GM18520 (cell line): Measurements from ENCODE around the gene TOM1.
"Not testable (repeated sequence)": the region's sequence is repeated elsewhere in the genome, so short reads cannot be mapped to it uniquely, and the experiment has no call there.

Experiments used
- ATAC-seq: cut with Tn5 transposase; IDR thresholded peaks from one replicate; pipeline ENCODE4 v1.9.1; 2021; ENCODE audit not compliant: unreplicated experiment

Gene TOM1

DNA sequence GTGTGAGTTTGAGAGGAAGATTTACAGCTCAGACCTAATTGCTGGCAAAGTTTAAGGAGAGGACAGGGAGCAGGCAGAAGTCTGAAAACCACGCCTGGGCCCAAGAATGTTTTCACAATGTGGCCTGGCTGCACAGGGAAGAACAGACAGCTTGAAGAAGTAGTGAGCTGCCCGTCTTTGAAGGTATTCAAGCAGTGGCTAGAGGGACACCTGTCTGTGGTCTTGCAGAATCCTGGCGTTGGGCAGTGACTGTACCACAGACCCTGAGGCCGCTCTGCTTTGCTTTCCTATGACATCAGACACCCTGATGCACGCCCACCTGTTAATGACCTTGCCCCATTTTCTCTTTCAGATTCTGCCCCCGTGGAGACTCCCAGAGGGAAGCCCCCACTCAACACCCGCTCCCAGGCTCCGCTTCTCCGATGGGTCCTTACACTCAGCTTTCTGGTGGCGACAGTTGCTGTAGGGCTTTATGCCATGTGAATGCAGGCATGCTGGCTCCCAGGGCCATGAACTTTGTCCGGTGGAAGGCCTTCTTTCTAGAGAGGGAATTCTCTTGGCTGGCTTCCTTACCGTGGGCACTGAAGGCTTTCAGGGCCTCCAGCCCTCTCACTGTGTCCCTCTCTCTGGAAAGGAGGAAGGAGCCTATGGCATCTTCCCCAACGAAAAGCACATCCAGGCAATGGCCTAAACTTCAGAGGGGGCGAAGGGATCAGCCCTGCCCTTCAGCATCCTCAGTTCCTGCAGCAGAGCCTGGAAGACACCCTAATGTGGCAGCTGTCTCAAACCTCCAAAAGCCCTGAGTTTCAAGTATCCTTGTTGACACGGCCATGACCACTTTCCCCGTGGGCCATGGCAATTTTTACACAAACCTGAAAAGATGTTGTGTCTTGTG, 93.7 kb downstream of the TOM1 start:
- ATAC-seq: no peak

DNA sequence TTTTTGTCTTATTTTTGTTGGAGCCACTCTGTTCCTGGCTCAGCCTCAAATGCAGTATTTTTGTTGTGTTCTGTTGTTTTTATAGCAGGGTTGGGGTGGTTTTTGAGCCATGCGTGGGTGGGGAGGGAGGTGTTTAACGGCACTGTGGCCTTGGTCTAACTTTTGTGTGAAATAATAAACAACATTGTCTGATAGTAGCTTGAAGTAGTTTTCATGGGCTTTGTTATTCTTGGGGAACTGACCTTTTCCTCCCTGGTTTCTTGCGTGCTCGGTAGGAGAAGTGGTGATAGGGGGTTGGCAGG, 94.3 kb downstream of the TOM1 start:
- ATAC-seq: no peak

DNA sequence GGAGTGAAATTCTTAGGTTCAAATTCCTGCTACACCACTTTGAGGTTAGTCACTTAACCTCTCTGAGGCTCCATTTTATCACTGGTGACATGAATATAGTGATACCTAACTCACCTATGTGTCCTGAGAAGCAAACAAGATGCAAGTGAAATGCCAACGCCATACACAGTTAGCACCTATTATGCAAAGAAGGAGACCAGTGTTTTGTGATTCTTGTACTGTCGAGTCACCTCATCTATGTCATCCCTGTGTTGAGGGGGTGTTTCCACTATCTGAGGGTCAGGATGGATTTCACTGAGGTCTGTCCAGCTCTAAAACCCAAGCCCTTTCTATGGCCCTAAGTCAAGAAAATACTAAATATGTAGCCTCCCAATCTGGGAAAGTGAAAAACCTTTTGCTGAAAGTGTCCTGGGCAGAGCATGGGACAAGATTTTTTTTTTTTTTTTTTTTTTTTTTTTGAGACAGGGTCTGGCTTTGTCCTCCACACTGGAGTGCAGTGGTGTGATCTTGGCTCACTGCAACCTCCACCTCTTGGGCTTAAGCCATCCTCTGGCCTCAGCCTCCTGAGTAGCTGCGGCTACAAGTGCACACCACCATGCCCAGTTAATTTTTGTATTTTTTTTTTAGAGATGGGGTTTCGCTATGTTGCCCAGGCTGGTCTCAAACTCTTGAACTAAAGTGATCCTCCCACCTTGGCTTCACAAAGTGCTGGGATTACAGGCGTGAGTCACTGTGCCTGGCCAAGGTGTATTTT, 95.3 kb downstream of the TOM1 start:
- ATAC-seq: no peak

DNA sequence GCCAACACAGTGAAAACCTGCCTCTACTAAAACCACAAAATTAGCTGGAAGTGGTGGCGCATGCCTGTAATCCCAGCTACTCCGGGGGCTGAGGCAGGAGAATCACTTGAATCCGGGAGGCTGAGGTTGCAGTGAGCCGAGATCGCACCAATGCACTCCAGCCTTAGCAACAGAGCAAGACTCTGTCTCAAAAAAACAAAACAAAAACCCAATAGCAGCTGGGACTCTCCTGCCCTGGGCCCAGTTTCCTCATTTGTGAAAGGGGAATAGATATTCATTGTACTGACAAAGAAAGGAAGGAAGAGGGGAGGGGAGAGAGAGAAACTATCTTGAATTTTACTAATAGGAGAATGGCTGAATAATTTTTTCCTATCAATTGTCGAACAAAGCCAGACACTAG, 96.9 kb downstream of the TOM1 start:
- not testable (repeated sequence) for ATAC-seq

DNA sequence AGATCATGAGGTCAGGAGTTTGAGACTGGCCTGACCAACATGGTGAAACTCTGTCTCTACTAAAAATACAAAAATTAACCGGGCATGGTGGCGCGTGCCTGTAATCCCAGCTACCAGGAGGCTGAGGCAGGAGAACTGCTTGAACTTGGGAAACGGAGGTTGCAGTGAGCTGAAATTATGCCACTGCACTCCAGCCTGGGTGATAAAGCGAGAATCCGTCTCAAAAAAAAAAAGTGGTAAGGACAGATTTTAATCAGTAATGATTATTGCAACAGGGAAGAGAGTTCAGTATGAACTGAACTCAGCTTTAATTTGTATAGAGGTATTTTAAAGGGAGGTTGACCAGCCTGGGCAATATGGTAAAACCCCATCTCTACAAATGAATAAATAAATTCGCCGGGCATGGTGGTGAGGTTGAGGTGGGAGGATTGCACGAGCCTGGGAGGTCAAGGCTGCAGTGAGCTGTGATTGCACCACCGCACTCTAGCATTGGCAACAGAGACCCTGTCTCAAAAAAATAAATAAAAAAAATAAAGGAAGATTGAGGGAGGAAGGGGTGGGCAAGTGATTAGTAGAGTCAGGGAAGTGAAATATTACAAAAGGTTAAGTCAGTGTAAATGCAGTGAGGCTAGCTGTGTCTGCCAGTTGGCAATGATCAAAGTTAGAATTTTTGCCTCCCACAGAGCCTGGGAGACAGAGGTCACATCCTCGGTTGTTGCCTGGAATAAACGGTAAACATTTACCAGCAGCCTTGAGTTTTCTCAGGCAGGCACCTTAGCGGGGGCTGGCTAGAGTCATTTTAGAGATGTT, 97.6 kb downstream of the TOM1 start:
- ATAC-seq: no peak
